SK-N-MC (cell line): ENCODE measurements around the gene ORM2.

ENCODE experiments used
- DNase-seq: peaks from one replicate; pipeline ENCODE4 v3.0.0-alpha.2; 2011; ENCODE audit warnings: low read depth, low spot score
- H3K27ac ChIP-seq: fragments of 200-600 bp; sonication (generic); 2 replicates; pipeline ENCODE4 v1.5.1; 2016; ENCODE audit warnings: mixed run types
- H3K36me3 ChIP-seq: fragments of 200-600 bp; sonication (generic); 2 replicates; pipeline ENCODE4 v1.6.1; 2017; ENCODE audit warnings: antibody characterized with exemption, low read length, mixed read lengths; ENCODE audit not compliant: insufficient read depth
- H3K4me3 ChIP-seq: fragments of 200-600 bp; sonication (generic); 2 replicates; pipeline ENCODE4 v1.5.1; 2016
- H3K9ac ChIP-seq: fragments of 200-600 bp; sonication (generic); 2 replicates; pipeline ENCODE4 v1.8.0; 2017; ENCODE audit warnings: mixed run types, mixed read lengths; ENCODE audit not compliant: insufficient read length
- H3K9me3 ChIP-seq: fragments of 200-600 bp; sonication (generic); 2 replicates; pipeline ENCODE4 v1.6.1; 2017; ENCODE audit warnings: low read depth, mild to moderate bottlenecking, antibody characterized with exemption, low read length, moderate library complexity, mixed read lengths
- EZH2 ChIP-seq: fragments of 200-600 bp; sonication (generic); IDR thresholded peaks from one replicate; pipeline ENCODE4 v1.6.1; 2017; ENCODE audit warnings: antibody characterized with exemption
- FOXP2 ChIP-seq: optimal IDR thresholded peaks from 2 replicates; pipeline ENCODE3; 2011; ENCODE audit warnings: mild to moderate bottlenecking, moderate library complexity; ENCODE audit not compliant: insufficient read depth; ENCODE audit errors: extremely low read length, control extremely low read depth
- POLR2AphosphoS5 ChIP-seq: IDR thresholded peaks from 2 replicates; pipeline ENCODE4 v1.6.1; 2012; ENCODE audit warnings: mild to moderate bottlenecking, low read depth, low read length, borderline replicate concordance

The ORM2 gene

GRCh38 chr9:114308361-114308950 lies 21.2 kb upstream of the ORM2 start:
- no peak for DNase-seq
- Histone ChIP-seq H3K9ac (no peak overlapping the region), H3K36me3 (no peaks in the 10 kb centered on the region), H3K9me3 (no peaks in the 10 kb centered on the region), H3K4me3 (no peak overlapping the region), H3K27ac (no peak overlapping the region)
- TF ChIP-seq POLR2AphosphoS5: no peak
- TF ChIP-seq FOXP2: no peak
- no peak for TF ChIP-seq EZH2

GRCh38 chr9:114309096-114309495 lies 20.6 kb upstream of the ORM2 start:
- no peak overlapping the region for H3K4me3 ChIP-seq
- TF ChIP-seq EZH2: no peak
- TF ChIP-seq FOXP2: no peak
- H3K9me3 ChIP-seq: no peaks in the 10 kb centered on the region
- no peaks in the 10 kb centered on the region for H3K36me3 ChIP-seq
- no peak overlapping the region for H3K27ac ChIP-seq
- no peak for DNase-seq
- no peak overlapping the region for H3K9ac ChIP-seq

GRCh38 chr9:114310471-114311450 lies 18.9 kb upstream of the ORM2 start:
- H3K4me3 ChIP-seq: no peak overlapping the region
- no peak overlapping the region for H3K27ac ChIP-seq
- TF ChIP-seq EZH2: no peak
- TF ChIP-seq POLR2AphosphoS5: no peak
- TF ChIP-seq FOXP2: no peak
- H3K36me3 ChIP-seq: no peaks in the 10 kb centered on the region
- H3K9me3 ChIP-seq: no peaks in the 10 kb centered on the region
- DNase-seq: no peak
- H3K9ac ChIP-seq: no peak overlapping the region

- H3K9ac ChIP-seq: no peak overlapping the region
- H3K9me3 ChIP-seq: no peaks in the 10 kb centered on the region
- H3K27ac ChIP-seq: no peak overlapping the region
- H3K4me3 ChIP-seq: no peak overlapping the region
- DNase-seq: no peak
- TF ChIP-seq EZH2 (no peak), POLR2AphosphoS5 (no peak), FOXP2 (no peak)
- no peaks in the 10 kb centered on the region for H3K36me3 ChIP-seq
Measured at GRCh38 chr9:114311571-114312512, 17.8 kb upstream of the ORM2 start.

GRCh38 chr9:114312513-114312875 lies 17.2 kb upstream of the ORM2 start:
- TF ChIP-seq POLR2AphosphoS5 (no peak), FOXP2 (no peak), EZH2 (no peak)
- no peaks in the 10 kb centered on the region for H3K9me3 ChIP-seq
- H3K27ac ChIP-seq: no peak overlapping the region
- no peak for DNase-seq
- H3K36me3 ChIP-seq: no peaks in the 10 kb centered on the region
- H3K4me3 ChIP-seq: no peak overlapping the region
- no peak overlapping the region for H3K9ac ChIP-seq

GRCh38 chr9:114313186-114313585 lies 16.5 kb upstream of the ORM2 start:
- no peak overlapping the region for H3K4me3 ChIP-seq
- no peak for TF ChIP-seq POLR2AphosphoS5
- no peak for TF ChIP-seq EZH2
- no peak for TF ChIP-seq FOXP2
- no peaks in the 10 kb centered on the region for H3K36me3 ChIP-seq
- no peak overlapping the region for H3K27ac ChIP-seq
- no peak for DNase-seq
- no peak overlapping the region for H3K9ac ChIP-seq
- no peaks in the 10 kb centered on the region for H3K9me3 ChIP-seq

GRCh38 chr9:114314256-114314867 lies 15.3 kb upstream of the ORM2 start:
- Histone ChIP-seq H3K27ac (no peak overlapping the region), H3K4me3 (no peak overlapping the region), H3K9me3 (no peaks in the 10 kb centered on the region), H3K9ac (no peak overlapping the region), H3K36me3 (no peaks in the 10 kb centered on the region)
- no peak for DNase-seq
- no peak for TF ChIP-seq EZH2
- TF ChIP-seq FOXP2: no peak
- no peak for TF ChIP-seq POLR2AphosphoS5
